ENCODE measurements around the gene AKTIP. TPM values are rescaled to one million over a fixed set of nuclear protein-coding genes. Genes with fewer than 3 reads are reported as not detected.

Gene AKTIP
- total RNA-seq, result 10 to 100 TPM in 1 of 2 donors, 1 to 10 TPM in 1; 8.7 to 13.1 TPM

GRCh38 chr16:53502331-53503269 lies at the start of gene AKTIP:
AKTIP (minus strand) TSS chr16:53503209; CDS start chr16:53500259, 2,950 bp downstream.

Small RNA genes lying within 50 kb of the gene (small RNA-seq; reads per million reads assigned to genes)
- 0 to 0.17 reads per million in 2 donors for gene RNU6-1153P

Other genes with a start within 250 kb of the AKTIP start
- 10 to 100 TPM; 26.0 to 33.0 TPM for gene RBL2, start 68.7 kb downstream of the AKTIP start, total RNA-seq
- gene RPGRIP1L, start 200.7 kb upstream of the AKTIP start, total RNA-seq, result 1 to 10 TPM; 6.9 to 8.7 TPM
- 10 to 100 TPM; 84.3 to 96.2 TPM for gene FTO, start 200.9 kb upstream of the AKTIP start, total RNA-seq